CD4-positive, alpha-beta T cell (primary cell): ENCODE data around the gene LSM14A. TPM values are rescaled to one million over a fixed set of nuclear protein-coding genes. Genes with fewer than 3 reads are reported as not detected.

Experiments
- ATAC-seq: fragments of 200-7000 bp; cut with Tn5 transposase; one replicate; pipeline ENCODE4 v1.10.0; 2022; ENCODE audit warnings: mild to moderate bottlenecking; ENCODE audit not compliant: poor library complexity
- CTCF ChIA-PET: fragments of 350-600 bp; sonication (Branson Sonifier 250); formaldehyde crosslinking; loops from one replicate; lab custom pipeline; 2021; ENCODE audit warnings: antibody characterized with exemption, inconsistent platforms; lab: Charles Lee
- POLR2A ChIA-PET: fragments of 350-600 bp; sonication (Branson Sonifier 250); formaldehyde crosslinking; loops from one replicate; lab custom pipeline; 2021; ENCODE audit warnings: antibody characterized with exemption, inconsistent platforms; lab: Charles Lee
- DNase-seq, 14 experiments: peaks; one replicate each; pipeline ENCODE4 v3.0.0-alpha.2; 2013 to 2020; ENCODE audit warnings: mixed read lengths in 2 of 14
- H3K27ac ChIP-seq, 2 donors: one replicate each; pipeline versions ENCODE4 v1.5.1 to v1.7.0; 2013; ENCODE audit warnings: low read length in 2 of 2, low read depth in 1 of 2, mild to moderate bottlenecking in 1 of 2
- H3K27me3 ChIP-seq, 2 experiments: 1 replicate in 1 of 2; 2 replicates in 1 of 2; pipeline versions ENCODE4 v1.6.1 to v1.7.0; 2013; ENCODE audit warnings: low read length in 2 of 2, control low read depth in 1 of 2, mild to moderate bottlenecking in 1 of 2, moderate library complexity in 1 of 2; ENCODE audit not compliant: insufficient read depth in 2 of 2, control insufficient read depth in 1 of 2
- H3K36me3 ChIP-seq: one replicate; pipeline ENCODE4 v1.6.1; 2013; ENCODE audit warnings: low read length, control low read depth; ENCODE audit not compliant: insufficient read depth
- H3K4me1 ChIP-seq: one replicate; pipeline ENCODE4 v1.6.1; 2013; ENCODE audit warnings: low read length, control low read depth; ENCODE audit not compliant: insufficient read depth
- H3K4me3 ChIP-seq: one replicate; pipeline ENCODE4 v1.5.1; 2013; ENCODE audit warnings: mild to moderate bottlenecking, low read length, moderate library complexity
- H3K9me3 ChIP-seq, 2 experiments: 1 replicate in 1 of 2; 2 replicates in 1 of 2; pipeline versions ENCODE4 v1.6.1 to v1.7.0; 2013; ENCODE audit warnings: low read length in 2 of 2, mild to moderate bottlenecking in 2 of 2, control low read depth in 1 of 2, moderate library complexity in 1 of 2; ENCODE audit not compliant: control insufficient read depth in 1 of 2, insufficient read depth in 1 of 2
- H3K27ac Mint-ChIP-seq: one replicate; pipeline ENCODE4 v1.8.0; 2020; ENCODE audit warnings: mixed read lengths
- H3K27me3 Mint-ChIP-seq: one replicate; pipeline ENCODE4 v1.8.0; 2021; ENCODE audit warnings: mixed read lengths
- H3K36me3 Mint-ChIP-seq: one replicate; pipeline ENCODE4 v1.8.0; 2021; ENCODE audit warnings: low read depth, mixed read lengths
- H3K4me1 Mint-ChIP-seq: one replicate; pipeline ENCODE4 v1.8.0; 2021; ENCODE audit warnings: low read depth, mixed read lengths
- H3K4me3 Mint-ChIP-seq: one replicate; pipeline ENCODE4 v1.8.0; 2020; ENCODE audit warnings: mild to moderate bottlenecking, mixed read lengths
- H3K9me3 Mint-ChIP-seq: one replicate; pipeline ENCODE4 v1.8.0; 2020; ENCODE audit warnings: mixed read lengths
- intact Hi-C, 2 experiments: fragments of 100-400 bp; cut with DNase I in 1 of 2; cut with micrococcal nuclease in 1 of 2; formaldehyde crosslinking; loops; one replicate each; pipeline versions ENCODE4 v1.15.1 to v1.9.0; 2023 to 2025; cut with DNase I, micrococcal nuclease
- total RNA-seq, 174 experiments: library from RNA in 2 of 174; stranded (reverse) in 2 of 174; gene quantifications; one replicate each; pipeline ENCODE4 v1.2.3 and lab custom pipeline; 2021 to 2026
- TF ChIP-seq, protein P1 (sequence below): fragments of 200-600 bp; IDR thresholded peaks from one replicate; pipeline ENCODE4 v1.8.0; 2022; ENCODE audit warnings: antibody characterized with exemption, mild to moderate bottlenecking

Gene LSM14A
- total RNA-seq, 2 experiments from 2014 or later: 210 to 217 TPM

DNA sequence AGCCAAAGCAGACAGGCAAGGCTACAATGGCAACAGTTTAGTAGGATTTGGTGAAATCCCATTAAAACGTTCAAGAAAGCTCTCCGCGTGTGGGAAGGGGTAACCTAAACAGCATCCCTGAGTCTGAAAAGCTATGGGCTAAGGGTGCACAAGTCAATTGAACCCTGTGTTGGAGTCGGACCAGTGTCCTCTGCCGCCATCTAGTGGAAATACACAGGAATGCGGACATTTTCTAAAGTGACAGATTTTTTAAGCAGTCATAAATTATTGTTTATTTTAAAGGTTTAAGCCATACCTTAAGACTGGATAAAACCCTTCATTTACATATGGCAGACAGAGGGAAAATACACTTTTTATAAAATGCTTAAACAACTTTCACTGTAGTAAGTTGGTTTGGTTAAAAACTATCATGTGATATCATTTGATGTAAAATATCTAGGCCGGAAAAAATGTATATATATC is 26.5 kb upstream of the LSM14A start:
- ChIA-PET POLR2A (no interaction called here), CTCF (interaction anchor here (0.6 to 3.1 kb wide), 9 partner anchors 9 to 368 kb away, joined by 3 to 10 read pairs (median 3); no protein-coding TSS in a partner anchor)
- Histone ChIP-seq H3K4me3 (no peak overlapping the region), H3K27ac (no peak overlapping the region), H3K4me1 (no peaks in the 10 kb centered on the region), H3K27me3 (no peaks in the 10 kb centered on the region), H3K36me3 (no peaks in the 10 kb centered on the region), H3K9me3 (no peaks in the 10 kb centered on the region)
- DNase-seq (peak; percentile 23 to 80 (median 40)), ATAC-seq (peak; percentile 78)
- Mint-ChIP-seq H3K27ac (no peak overlapping the region), H3K4me1 (no peaks in the 10 kb centered on the region), H3K36me3 (no peaks in the 10 kb centered on the region), H3K9me3 (no peaks in the 10 kb centered on the region), H3K27me3 (no peaks in the 10 kb centered on the region), H3K4me3 (no peak overlapping the region)
- intact Hi-C loops: loop anchor here (1.0 to 5.0 kb wide), 5 partner anchors 23 to 367 kb away; partner anchors contain the start of gene KCTD15 (in 1 of the 2)
- TF ChIP-seq, protein P1, sequence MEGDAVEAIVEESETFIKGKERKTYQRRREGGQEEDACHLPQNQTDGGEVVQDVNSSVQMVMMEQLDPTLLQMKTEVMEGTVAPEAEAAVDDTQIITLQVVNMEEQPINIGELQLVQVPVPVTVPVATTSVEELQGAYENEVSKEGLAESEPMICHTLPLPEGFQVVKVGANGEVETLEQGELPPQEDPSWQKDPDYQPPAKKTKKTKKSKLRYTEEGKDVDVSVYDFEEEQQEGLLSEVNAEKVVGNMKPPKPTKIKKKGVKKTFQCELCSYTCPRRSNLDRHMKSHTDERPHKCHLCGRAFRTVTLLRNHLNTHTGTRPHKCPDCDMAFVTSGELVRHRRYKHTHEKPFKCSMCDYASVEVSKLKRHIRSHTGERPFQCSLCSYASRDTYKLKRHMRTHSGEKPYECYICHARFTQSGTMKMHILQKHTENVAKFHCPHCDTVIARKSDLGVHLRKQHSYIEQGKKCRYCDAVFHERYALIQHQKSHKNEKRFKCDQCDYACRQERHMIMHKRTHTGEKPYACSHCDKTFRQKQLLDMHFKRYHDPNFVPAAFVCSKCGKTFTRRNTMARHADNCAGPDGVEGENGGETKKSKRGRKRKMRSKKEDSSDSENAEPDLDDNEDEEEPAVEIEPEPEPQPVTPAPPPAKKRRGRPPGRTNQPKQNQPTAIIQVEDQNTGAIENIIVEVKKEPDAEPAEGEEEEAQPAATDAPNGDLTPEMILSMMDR: peak; percentile 91

DNA sequence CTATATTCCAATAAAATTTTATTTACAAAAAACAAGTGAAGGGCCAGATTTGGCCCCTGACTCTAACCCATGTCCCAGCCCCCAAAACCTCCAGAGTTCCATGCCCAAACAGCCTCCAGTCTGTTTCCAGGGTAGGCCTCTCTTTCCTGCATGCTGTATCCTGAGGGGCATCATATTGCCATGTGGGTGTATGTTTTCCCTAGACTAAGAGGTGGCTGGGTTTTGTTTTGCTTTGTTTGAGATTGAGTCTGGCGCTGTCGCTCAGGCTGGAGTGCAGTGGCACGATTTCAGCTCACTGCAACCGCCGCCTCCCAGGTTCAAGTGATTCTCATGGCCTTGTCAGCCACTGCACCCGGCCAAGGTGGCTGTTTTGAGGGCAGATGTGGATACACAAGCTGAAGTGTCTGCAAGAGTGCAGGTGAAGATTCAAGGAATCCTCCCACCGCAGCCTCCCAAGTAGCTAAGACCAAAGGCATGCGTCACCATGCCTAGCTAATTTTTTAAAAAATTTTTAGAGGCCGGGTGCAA is 23.6 kb upstream of the LSM14A start:
- H3K27ac Mint-ChIP-seq: no peak overlapping the region
- no peaks in the 10 kb centered on the region for H3K9me3 Mint-ChIP-seq
- ATAC-seq: no peak
- Histone ChIP-seq H3K4me1 (no peaks in the 10 kb centered on the region), H3K9me3 (no peaks in the 10 kb centered on the region), H3K27me3 (no peaks in the 10 kb centered on the region), H3K27ac (no peak overlapping the region), H3K4me3 (no peak overlapping the region), H3K36me3 (no peaks in the 10 kb centered on the region)
- TF ChIP-seq, protein P1: no peak
- POLR2A ChIA-PET: no interaction called here
- no peaks in the 10 kb centered on the region for H3K27me3 Mint-ChIP-seq
- intact Hi-C loops: loop anchor here in 1 of 2 experiments (5.0 kb wide), 1 partner anchor 351 kb away; the partner anchor contains the start of gene KCTD15
- no peaks in the 10 kb centered on the region for H3K4me1 Mint-ChIP-seq
- no peak for DNase-seq
- CTCF ChIA-PET: interaction anchor here (1.8 kb wide), 1 partner anchor 107 kb away, joined by 3 read pairs; no protein-coding TSS in a partner anchor
- no peak overlapping the region for H3K4me3 Mint-ChIP-seq
- H3K36me3 Mint-ChIP-seq: no peaks in the 10 kb centered on the region

DNA sequence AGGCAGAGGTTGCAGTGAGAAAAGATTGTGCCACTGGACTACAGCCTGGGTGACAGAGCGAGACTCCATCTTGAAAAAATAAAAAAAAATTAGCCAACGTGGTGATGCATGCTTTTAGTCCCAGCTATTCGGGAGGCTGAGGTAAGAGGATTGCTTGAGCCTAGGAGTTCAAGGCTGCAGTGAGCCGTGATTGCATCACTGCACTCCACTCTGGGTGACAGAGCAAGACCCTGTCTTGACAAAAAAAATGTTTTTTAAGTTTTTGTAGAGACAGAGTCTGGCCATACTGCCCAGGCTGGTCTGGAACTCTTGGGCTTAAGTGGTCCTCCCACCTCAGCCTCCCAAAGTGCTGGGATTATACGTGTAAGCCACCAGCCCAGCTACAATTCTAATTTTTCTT is 22.4 kb upstream of the LSM14A start:
- TF ChIP-seq, protein P1: no peak
- CTCF ChIA-PET: interaction anchor here (0.6 to 1.8 kb wide), 2 partner anchors 56 to 108 kb away, joined by 3 read pairs; no protein-coding TSS in a partner anchor
- no peaks in the 10 kb centered on the region for H3K36me3 Mint-ChIP-seq
- no peaks in the 10 kb centered on the region for H3K4me1 Mint-ChIP-seq
- H3K4me3 Mint-ChIP-seq: no peak overlapping the region
- ATAC-seq: no peak
- no peak overlapping the region for H3K27ac Mint-ChIP-seq
- H3K36me3 ChIP-seq: no peaks in the 10 kb centered on the region
- no peaks in the 10 kb centered on the region for H3K4me1 ChIP-seq
- POLR2A ChIA-PET: no interaction called here
- intact Hi-C loops: loop anchor here in 1 of 2 experiments (5.0 kb wide), 1 partner anchor 353 kb away; the partner anchor contains the start of gene KCTD15
- no peaks in the 10 kb centered on the region for H3K9me3 ChIP-seq
- DNase-seq: no peak
- H3K4me3 ChIP-seq: no peak overlapping the region
- no peak overlapping the region for H3K27ac ChIP-seq
- H3K27me3 Mint-ChIP-seq: no peaks in the 10 kb centered on the region
- H3K27me3 ChIP-seq: no peaks in the 10 kb centered on the region
- H3K9me3 Mint-ChIP-seq: no peaks in the 10 kb centered on the region
